H1 (cell line): ENCODE data around the gene ETF1. TPM values are rescaled to one million over a fixed set of nuclear protein-coding genes. Genes with fewer than 3 reads are reported as not detected.

ENCODE experiments used
- CTCF ChIA-PET: fragments of 300-600 bp; sonication (Branson Sonifier 250); formaldehyde crosslinking; loops from one replicate; lab custom pipeline; 2021; ENCODE audit not compliant: partially characterized antibody; lab: Charles Lee
- POLR2A ChIA-PET: fragments of 300-600 bp; sonication (Branson Sonifier 250); formaldehyde crosslinking; loops from one replicate; lab custom pipeline; 2021; ENCODE audit warnings: inconsistent platforms; ENCODE audit not compliant: partially characterized antibody; lab: Charles Lee
- DNase-seq, 2 experiments: peaks; one replicate each; pipeline versions ENCODE4 v3.0.0 to v3.0.0-alpha.2; 2010 to 2022; ENCODE audit warnings: low spot score in 2 of 2, low read depth in 1 of 2, mixed read lengths in 1 of 2
- FAIRE-seq: peaks from 2 replicates; lab custom pipeline; 2011; peaks lifted over from hg19 to GRCh38; lab: Jason Lieb, UNC
- H2AFZ ChIP-seq: 2 replicates; pipeline ENCODE4 v1.8.1; 2012; ENCODE audit warnings: low read length, inconsistent platforms
- H2AK5ac ChIP-seq: 2 replicates; pipeline ENCODE4 v1.6.1; 2013; ENCODE audit warnings: low read depth, low read length
- H2BK120ac ChIP-seq: replicated peaks from 2 replicates; pipeline ENCODE3; 2013; ENCODE audit warnings: low read depth, low read length, inconsistent platforms
- H2BK12ac ChIP-seq: 2 replicates; pipeline ENCODE4 v1.6.1; 2013; ENCODE audit warnings: low read depth, low read length
- H2BK15ac ChIP-seq: 2 replicates; pipeline ENCODE4 v1.6.1; 2013; ENCODE audit warnings: low read length
- H2BK20ac ChIP-seq: 2 replicates; pipeline ENCODE4 v1.6.1; 2013; ENCODE audit warnings: low read length
- H2BK5ac ChIP-seq: 2 replicates; pipeline ENCODE4 v1.6.1; 2013; ENCODE audit warnings: low read depth, low read length
- H3K14ac ChIP-seq: 2 replicates; pipeline ENCODE4 v1.6.1; 2013; ENCODE audit warnings: inconsistent platforms; ENCODE audit not compliant: insufficient read length
- H3K18ac ChIP-seq: 2 replicates; pipeline ENCODE4 v1.6.1; 2013; ENCODE audit warnings: low read length; ENCODE audit errors: extremely low read depth
- H3K23ac ChIP-seq: 2 replicates; pipeline ENCODE4 v1.6.1; 2013; ENCODE audit warnings: inconsistent platforms; ENCODE audit not compliant: insufficient read length
- H3K23me2 ChIP-seq: 2 replicates; pipeline ENCODE4 v1.6.1; 2013; ENCODE audit warnings: low read depth, low read length
- H3K27ac ChIP-seq: 2 replicates; pipeline ENCODE4 v1.6.1; 2011; ENCODE audit warnings: low read depth, low read length, inconsistent platforms
- H3K27me3 ChIP-seq, 4 experiments: replicated peaks in 1 of 4; 1 replicate in 1 of 4; 2 replicates in 3 of 4; pipeline versions ENCODE4 v1.6.1 to v1.8.1; 2011 to 2013; ENCODE audit warnings: low read length in 3 of 4, mild to moderate bottlenecking in 3 of 4, inconsistent platforms in 2 of 4, mixed read lengths in 2 of 4, moderate library complexity in 1 of 4; ENCODE audit not compliant: control insufficient read depth in 3 of 4, insufficient read depth in 3 of 4; ENCODE audit errors: extremely low read depth in 1 of 4
- H3K36me3 ChIP-seq, 4 experiments: 2 replicates each; pipeline versions ENCODE4 v1.6.1 to v1.8.1; 2011 to 2013; ENCODE audit warnings: mild to moderate bottlenecking in 4 of 4, low read length in 3 of 4, moderate library complexity in 2 of 4, control low read depth in 1 of 4, inconsistent platforms in 1 of 4; ENCODE audit not compliant: insufficient read depth in 4 of 4, control insufficient read depth in 2 of 4
- H3K4ac ChIP-seq: replicated peaks from 2 replicates; pipeline ENCODE3; 2013; ENCODE audit warnings: low read length, low read depth, mixed read lengths, inconsistent platforms; ENCODE audit not compliant: insufficient read length
- H3K4me1 ChIP-seq, 4 experiments: replicated peaks in 1 of 4; 1 replicate in 1 of 4; 2 replicates in 3 of 4; pipeline versions ENCODE4 v1.6.1 to v1.8.1; 2011 to 2013; ENCODE audit warnings: low read length in 3 of 4, inconsistent platforms in 2 of 4, mixed read lengths in 1 of 4; ENCODE audit not compliant: insufficient read depth in 4 of 4, control insufficient read depth in 3 of 4
- H3K4me2 ChIP-seq, 2 experiments: 2 replicates each; pipeline versions ENCODE4 v1.6.1 to v1.8.1; 2011 to 2013; ENCODE audit warnings: low read depth in 2 of 2, low read length in 2 of 2, control low read depth in 1 of 2, inconsistent platforms in 1 of 2, mild to moderate bottlenecking in 1 of 2; ENCODE audit not compliant: insufficient read depth in 1 of 2
- H3K4me3 ChIP-seq, 4 experiments: fragments of 200-600, 300-600 bp in 1 of 4; sonication (generic), shearing (Covaris generic), sonication (Bioruptor Twin) in 1 of 4; 2 replicates each; pipeline versions ENCODE4 v1.5.1 to v1.8.1; 2011 to 2016; ENCODE audit warnings: low read length in 4 of 4, low read depth in 3 of 4, control low read depth in 2 of 4, inconsistent platforms in 2 of 4, mild to moderate bottlenecking in 2 of 4, mixed read lengths in 1 of 4, moderate library complexity in 1 of 4; ENCODE audit not compliant: insufficient read depth in 2 of 4; ENCODE audit errors: extremely low read depth in 1 of 4
- H3K56ac ChIP-seq: replicated peaks from 2 replicates; pipeline ENCODE3; 2013; ENCODE audit warnings: low read depth, mild to moderate bottlenecking, mixed read lengths, low read length, inconsistent platforms; ENCODE audit not compliant: insufficient read length
- H3K79me1 ChIP-seq: 2 replicates; pipeline ENCODE4 v1.6.1; 2013; ENCODE audit warnings: low read depth, low read length, control low read depth
- H3K79me2 ChIP-seq, 2 experiments: 2 replicates each; pipeline versions ENCODE4 v1.6.1 to v1.8.1; 2012 to 2013; ENCODE audit warnings: low read length in 2 of 2, mild to moderate bottlenecking in 2 of 2, inconsistent platforms in 1 of 2; ENCODE audit not compliant: insufficient read depth in 2 of 2, control insufficient read depth in 1 of 2
- H3K9ac ChIP-seq, 4 experiments: replicated peaks in 1 of 4; 1 replicate in 1 of 4; 2 replicates in 3 of 4; pipeline versions ENCODE4 v1.6.1 to v1.8.1; 2011 to 2013; ENCODE audit warnings: low read depth in 3 of 4, low read length in 3 of 4, control low read depth in 2 of 4, mild to moderate bottlenecking in 2 of 4, moderate library complexity in 2 of 4, inconsistent platforms in 1 of 4; ENCODE audit errors: extremely low read depth in 1 of 4
- H3K9me3 ChIP-seq, 2 experiments: 2 replicates each; pipeline versions ENCODE4 v1.6.1 to v1.8.1; 2012 to 2013; ENCODE audit warnings: mild to moderate bottlenecking in 2 of 2, moderate library complexity in 2 of 2, control low read depth in 1 of 2, inconsistent platforms in 1 of 2, low read depth in 1 of 2, low read length in 1 of 2, mixed read lengths in 1 of 2; ENCODE audit not compliant: insufficient read depth in 2 of 2
- H4K20me1 ChIP-seq, 2 experiments: replicated peaks in 1 of 2; 2 replicates each; pipeline versions ENCODE3 to v1.8.1; 2011 to 2013; ENCODE audit warnings: inconsistent platforms in 2 of 2, low read length in 2 of 2, mild to moderate bottlenecking in 1 of 2; ENCODE audit not compliant: insufficient read depth in 2 of 2, control insufficient read depth in 1 of 2
- H4K5ac ChIP-seq: 2 replicates; pipeline ENCODE4 v1.6.1; 2013; ENCODE audit warnings: low read length, low read depth, mixed read lengths, inconsistent platforms; ENCODE audit not compliant: insufficient read length
- H4K8ac ChIP-seq: 2 replicates; pipeline ENCODE4 v1.8.0; 2013; ENCODE audit warnings: mild to moderate bottlenecking, moderate library complexity, low read length, inconsistent platforms; ENCODE audit not compliant: insufficient read depth; ENCODE audit errors: extremely low read depth
- H4K91ac ChIP-seq: replicated peaks from 2 replicates; pipeline ENCODE3; 2013; ENCODE audit warnings: low read length, mixed read lengths, inconsistent platforms; ENCODE audit not compliant: insufficient read length
- BACH1 ChIP-seq: IDR thresholded peaks from 2 replicates; pipeline ENCODE4 v1.6.1; 2012; ENCODE audit warnings: low read length, improper control_type of control experiment
- BCL11A ChIP-seq, 2 experiments: IDR thresholded peaks; one replicate each; pipeline ENCODE4 v1.6.1; 2011; ENCODE audit warnings: low read depth in 2 of 2, low read length in 2 of 2, mild to moderate bottlenecking in 2 of 2
- GABPA ChIP-seq: IDR thresholded peaks from 2 replicates; pipeline ENCODE4 v1.6.1; 2011; ENCODE audit warnings: mild to moderate bottlenecking, low read length, moderate library complexity, borderline replicate concordance; ENCODE audit not compliant: insufficient read depth
- KDM4A ChIP-seq: IDR thresholded peaks from one replicate; pipeline ENCODE4 v1.7.1; 2012; ENCODE audit warnings: low read depth, mild to moderate bottlenecking, moderate library complexity, low read length, inconsistent platforms; ENCODE audit not compliant: severe bottlenecking
- NRF1 ChIP-seq: IDR thresholded peaks from 2 replicates; pipeline ENCODE4 v1.6.1; 2011; ENCODE audit warnings: mild to moderate bottlenecking, low read depth, low read length, improper control_type of control experiment
- PHF8 ChIP-seq: fragments of 200-600 bp; sonication (generic); conservative IDR thresholded peaks from 2 replicates; pipeline ENCODE4 v1.7.1; 2012; ENCODE audit warnings: low read depth, mild to moderate bottlenecking, inconsistent platforms, low read length, moderate library complexity
- POLR2AphosphoS5 ChIP-seq: IDR thresholded peaks from 2 replicates; pipeline ENCODE4 v1.6.1; 2011; ENCODE audit warnings: low read depth, low read length
- SIN3A ChIP-seq, 2 experiments: IDR thresholded peaks in 1 of 2; conservative IDR thresholded peaks in 1 of 2; 2 replicates each; pipeline ENCODE4 v1.6.1; 2011 to 2012; ENCODE audit warnings: low read length in 2 of 2, improper control_type of control experiment in 1 of 2, low read depth in 1 of 2, mild to moderate bottlenecking in 1 of 2
- SP2 ChIP-seq: IDR thresholded peaks from 2 replicates; pipeline ENCODE4 v1.6.1; 2012; ENCODE audit warnings: mild to moderate bottlenecking, low read length, inconsistent platforms
- TBP ChIP-seq: IDR thresholded peaks from 2 replicates; pipeline ENCODE4 v1.6.1; 2011; ENCODE audit warnings: low read depth, low read length, improper control_type of control experiment
- WGBS, 2 experiments: shearing (Covaris generic) in 1 of 2; methylation state at CpG; one replicate each; pipeline versions ENCODE4 v1.1.6 to v1.1.7; 2013 to 2015; ENCODE audit warnings: low lambda C conversion rate in 2 of 2, mixed read lengths in 2 of 2, inconsistent platforms in 1 of 2, low coverage in 1 of 2, missing lambda C conversion rate in 1 of 2; ENCODE audit not compliant: insufficient replicate concordance in 2 of 2, insufficient coverage in 1 of 2, insufficient read length in 1 of 2; ENCODE audit errors: extremely low coverage in 1 of 2, missing lambda C conversion rate in 1 of 2; 5-methylcytosine and 5-hydroxymethylcytosine counted together
- polyA plus RNA-seq, 7 experiments: library from polyadenylated mRNA; depleted of rRNA in 3 of 7; stranded (reverse) in 5 of 7; unstranded in 2 of 7; fragments of >200 nt in 5 of 7; fragments of 200-250 nt in 2 of 7; gene quantifications; 1 replicate in 5 of 7; 2 replicates in 1 of 7; 4 replicates in 1 of 7; pipeline versions ENCODE4 v1.2.1 to v1.2.3, GENCODE V29; 2011 to 2013; ENCODE audit warnings: missing spikeins in 2 of 7, mixed read lengths in 2 of 7
- total RNA-seq: library from RNA; stranded (reverse); fragmentation: NEBNext Ultra II Directional; extraction: Animal tissue kit (Norgen Biotek cat#: 25700); gene quantifications from 2 replicates; pipeline ENCODE4 v1.2.1, GENCODE V29; 2021

The ETF1 gene
- total and polyA plus RNA-seq, 2 of the 8 experiments (the other 6 are each of a cell fraction or from before 2014, with no cell fraction given) = 50.5 to 168 TPM

DNA sequence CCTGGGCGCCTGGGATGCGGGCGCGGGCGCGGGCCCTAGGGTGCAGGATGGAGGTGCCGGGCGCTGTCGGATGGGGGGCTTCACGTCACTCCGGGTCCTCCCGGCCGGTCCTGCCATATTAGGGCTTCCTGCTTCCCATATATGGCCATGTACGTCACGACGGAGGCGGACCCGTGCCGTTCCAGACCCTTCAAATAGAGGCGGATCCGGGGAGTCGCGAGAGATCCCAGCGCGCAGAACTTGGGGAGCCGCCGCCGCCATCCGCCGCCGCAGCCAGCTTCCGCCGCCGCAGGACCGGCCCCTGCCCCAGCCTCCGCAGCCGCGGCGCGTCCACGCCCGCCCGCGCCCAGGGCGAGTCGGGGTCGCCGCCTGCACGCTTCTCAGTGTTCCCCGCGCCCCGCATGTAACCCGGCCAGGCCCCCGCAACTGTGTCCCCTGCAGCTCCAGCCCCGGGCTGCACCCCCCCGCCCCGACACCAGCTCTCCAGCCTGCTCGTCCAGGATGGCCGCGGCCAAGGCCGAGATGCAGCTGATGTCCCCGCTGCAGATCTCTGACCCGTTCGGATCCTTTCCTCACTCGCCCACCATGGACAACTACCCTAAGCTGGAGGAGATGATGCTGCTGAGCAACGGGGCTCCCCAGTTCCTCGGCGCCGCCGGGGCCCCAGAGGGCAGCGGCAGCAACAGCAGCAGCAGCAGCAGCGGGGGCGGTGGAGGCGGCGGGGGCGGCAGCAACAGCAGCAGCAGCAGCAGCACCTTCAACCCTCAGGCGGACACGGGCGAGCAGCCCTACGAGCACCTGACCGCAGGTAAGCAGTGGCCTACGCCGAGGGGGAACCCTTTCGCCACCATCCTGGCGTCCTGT, 77.5 kb downstream of the ETF1 start, which contains the start of gene EGR1:
TSS of gene EGR1 (plus strand) at position 219 of the 864 bp plus-strand sequence. CDS start at position 502, 283 bp downstream.
- Histone ChIP-seq H3K14ac (no peak within 1 kb of the TSS), H3K4me1 (peaks cover 0 to 11% (median 7%) of the 10 kb centered on the region in 4 experiments; a peak in 6 of 7 replicates), H4K20me1 (peaks cover 11 to 16% of the 10 kb centered on the region in 2 experiments), H3K79me2 (peaks cover 0 to 4% of the 10 kb centered on the region in 2 experiments; a peak in 1 of 4 replicates), H4K91ac (peak within 1 kb of the TSS; percentile 18), H3K4me2 (peak within 1 kb of the TSS; percentile 80 to 97), H3K79me1 (no peaks in the 10 kb centered on the region; the same call in 1 of the 2 replicates), H3K23me2 (peaks cover 19% of the 10 kb centered on the region), H2BK120ac (no peak within 1 kb of the TSS), H2BK15ac (peak within 1 kb of the TSS; percentile 83; the same call in 1 of the 2 replicates), H2BK5ac (peak within 1 kb of the TSS; percentile 1), H3K27ac (peak within 1 kb of the TSS; percentile 90; the same call in 1 of the 2 replicates), H3K4ac (no peak within 1 kb of the TSS), H3K56ac (peak within 1 kb of the TSS; percentile 73), H2BK20ac (no peak within 1 kb of the TSS), H2AK5ac (no peak within 1 kb of the TSS), H2BK12ac (0 out of 2 replicates have a peak within 1 kb of the TSS, but pooled peaks have one; percentile 29), H3K36me3 (peaks cover 0 to 18% (median 4%) of the 10 kb centered on the region in 4 experiments; a peak in 5 of 8 replicates), H3K9ac (peak within 1 kb of the TSS; percentile 65 to 83 (median 80)), H3K9me3 (no peaks in the 10 kb centered on the region), H4K8ac (peak within 1 kb of the TSS; percentile 99), H3K4me3 (peak within 1 kb of the TSS; percentile 81 to 90 (median 88)), H3K27me3 (peaks cover 0 to 15% (median 13%) of the 10 kb centered on the region in 4 experiments; a peak in 5 of 7 replicates), H3K23ac (no peak within 1 kb of the TSS), H2AFZ (no peak within 1 kb of the TSS), H3K18ac (peak within 1 kb of the TSS; percentile 78), H4K5ac (peak within 1 kb of the TSS; percentile 84)
- DNase-seq = peak; percentile 69 to 78
- FAIRE-seq = no peak
- WGBS, 2 experiments = 2% methylated on average over 39 of the region's 85 CpGs; no CpG with 5 or more reads in 1 of the 2 experiments
- POLR2A ChIA-PET = interaction anchor here (0.5 to 15.1 kb wide), 39 partner anchors 9 to 877 kb away, joined by 3 to 294 read pairs (median 5); partner anchors contain the start of genes CDC23, CDC25C, ETF1 and FAM53C
- CTCF ChIA-PET = interaction anchor here (0.7 to 24.9 kb wide), 15 partner anchors 8 to 114 kb away, joined by 3 to 532 read pairs (median 5); partner anchors contain the start of genes ETF1 and KDM3B
- TF ChIP-seq SIN3A (conservative IDR thresholded peaks at IDR 0.05 in 1 of 2, IDR thresholded peaks at IDR 0.05 in 1 of 2; ENCODE audit: low read depth in 1 of 2, low read length in 2 of 2) = 0 out of 4 replicates have a peak, but pooled peaks of 1 of the 2 experiments have one; percentile 50
- peak; percentile 98 for TF ChIP-seq TBP
- peak; percentile 52; the same call in 1 of the 2 replicates for TF ChIP-seq PHF8
- TF ChIP-seq KDM4A = no peak
- no peak for TF ChIP-seq SP2
- peak; percentile 13; the same call in 1 of the 2 replicates for TF ChIP-seq NRF1
- no peak for TF ChIP-seq GABPA
- no peak for TF ChIP-seq BACH1
- TF ChIP-seq BCL11A (IDR thresholded peaks at IDR 0.05; ENCODE audit: low read depth in 2 of 2, low read length in 2 of 2) = no peak
- TF ChIP-seq POLR2AphosphoS5 = peak; percentile 99
